GM12874 (cell line): ENCODE data around the gene RNPS1.

Experiments used
- TF ChIP-seq, protein P1 (sequence below): IDR thresholded peaks from 2 replicates; pipeline ENCODE4 v1.5.1; 2011; ENCODE audit warnings: low read depth, mild to moderate bottlenecking, control low read depth, low read length, moderate library complexity; ENCODE audit not compliant: insufficient read depth

RNPS1 gene

DNA sequence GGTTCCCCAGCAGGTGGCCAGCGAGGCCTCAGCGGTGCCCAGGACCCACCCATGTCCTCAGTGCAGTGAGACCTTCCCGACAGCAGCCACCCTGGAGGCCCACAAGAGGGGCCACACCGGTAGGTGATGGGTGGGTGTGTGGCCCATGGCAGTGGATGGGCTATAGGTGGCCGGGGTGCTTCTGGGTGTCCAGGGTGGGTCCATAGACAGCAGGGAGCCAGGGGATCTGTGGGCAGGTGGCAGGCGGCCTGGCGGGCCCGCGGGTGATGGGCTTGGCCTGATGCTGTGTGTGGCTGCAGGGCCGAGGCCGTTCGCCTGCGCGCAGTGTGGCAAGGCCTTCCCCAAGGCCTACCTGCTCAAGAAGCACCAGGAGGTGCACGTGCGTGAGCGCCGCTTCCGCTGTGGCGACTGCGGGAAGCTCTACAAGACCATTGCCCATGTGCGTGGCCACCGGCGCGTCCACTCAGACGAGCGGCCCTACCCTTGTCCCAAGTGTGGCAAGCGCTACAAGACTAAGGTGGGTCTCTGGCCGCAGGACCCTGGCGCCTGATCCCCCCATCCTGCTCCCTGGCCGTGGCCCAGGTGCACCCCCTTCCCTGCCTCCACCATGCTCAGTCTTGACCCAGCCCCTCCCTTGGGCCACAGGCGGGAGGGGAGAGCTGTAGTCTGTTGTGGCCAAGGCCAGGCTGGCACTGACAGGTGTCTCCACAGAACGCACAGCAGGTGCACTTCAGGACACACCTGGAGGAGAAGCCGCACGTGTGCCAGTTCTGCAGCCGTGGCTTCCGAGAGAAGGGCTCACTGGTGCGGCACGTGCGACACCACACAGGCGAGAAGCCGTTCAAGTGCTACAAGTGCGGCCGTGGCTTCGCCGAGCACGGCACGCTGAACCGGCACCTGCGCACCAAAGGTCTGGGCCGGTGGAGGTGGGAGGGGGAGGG, 33.8 kb downstream of the RNPS1 start:
- TF ChIP-seq, protein P1, sequence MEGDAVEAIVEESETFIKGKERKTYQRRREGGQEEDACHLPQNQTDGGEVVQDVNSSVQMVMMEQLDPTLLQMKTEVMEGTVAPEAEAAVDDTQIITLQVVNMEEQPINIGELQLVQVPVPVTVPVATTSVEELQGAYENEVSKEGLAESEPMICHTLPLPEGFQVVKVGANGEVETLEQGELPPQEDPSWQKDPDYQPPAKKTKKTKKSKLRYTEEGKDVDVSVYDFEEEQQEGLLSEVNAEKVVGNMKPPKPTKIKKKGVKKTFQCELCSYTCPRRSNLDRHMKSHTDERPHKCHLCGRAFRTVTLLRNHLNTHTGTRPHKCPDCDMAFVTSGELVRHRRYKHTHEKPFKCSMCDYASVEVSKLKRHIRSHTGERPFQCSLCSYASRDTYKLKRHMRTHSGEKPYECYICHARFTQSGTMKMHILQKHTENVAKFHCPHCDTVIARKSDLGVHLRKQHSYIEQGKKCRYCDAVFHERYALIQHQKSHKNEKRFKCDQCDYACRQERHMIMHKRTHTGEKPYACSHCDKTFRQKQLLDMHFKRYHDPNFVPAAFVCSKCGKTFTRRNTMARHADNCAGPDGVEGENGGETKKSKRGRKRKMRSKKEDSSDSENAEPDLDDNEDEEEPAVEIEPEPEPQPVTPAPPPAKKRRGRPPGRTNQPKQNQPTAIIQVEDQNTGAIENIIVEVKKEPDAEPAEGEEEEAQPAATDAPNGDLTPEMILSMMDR: no peak

DNA sequence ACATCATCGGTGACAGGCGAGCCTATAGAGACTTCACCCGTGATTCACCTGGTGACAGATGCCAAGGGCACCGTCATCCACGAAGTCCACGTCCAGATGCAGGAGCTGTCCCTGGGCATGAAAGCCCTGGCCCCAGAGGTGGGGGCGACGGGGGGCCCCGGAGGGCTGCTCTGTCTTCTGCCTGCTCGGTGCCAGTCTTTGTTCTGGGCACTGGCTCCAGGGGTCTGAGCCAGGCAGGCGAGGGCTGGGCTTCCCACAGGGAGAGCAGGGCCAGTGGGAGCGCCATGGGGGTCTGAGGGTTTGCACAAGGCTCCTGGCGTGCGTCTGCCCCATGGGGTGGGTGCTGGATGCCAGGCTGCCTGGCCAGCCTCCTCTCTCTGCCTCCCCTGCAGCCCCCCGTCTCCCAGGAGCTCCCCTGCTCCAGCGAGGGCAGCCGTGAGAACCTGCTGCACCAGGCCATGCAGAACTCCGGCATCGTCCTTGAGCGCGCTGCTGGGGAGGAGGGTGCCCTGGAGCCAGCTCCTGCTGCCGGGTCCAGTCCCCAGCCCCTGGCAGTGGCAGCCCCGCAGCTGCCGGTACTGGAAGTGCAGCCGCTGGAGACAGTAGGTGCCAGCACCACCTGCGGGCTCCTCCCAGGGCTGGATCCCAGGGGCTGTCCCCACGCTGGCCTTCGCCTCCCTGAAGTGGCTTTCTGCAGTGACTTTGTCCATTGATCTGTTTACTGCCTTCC, 34.7 kb downstream of the RNPS1 start:
- TF ChIP-seq, protein P1: no peak

DNA sequence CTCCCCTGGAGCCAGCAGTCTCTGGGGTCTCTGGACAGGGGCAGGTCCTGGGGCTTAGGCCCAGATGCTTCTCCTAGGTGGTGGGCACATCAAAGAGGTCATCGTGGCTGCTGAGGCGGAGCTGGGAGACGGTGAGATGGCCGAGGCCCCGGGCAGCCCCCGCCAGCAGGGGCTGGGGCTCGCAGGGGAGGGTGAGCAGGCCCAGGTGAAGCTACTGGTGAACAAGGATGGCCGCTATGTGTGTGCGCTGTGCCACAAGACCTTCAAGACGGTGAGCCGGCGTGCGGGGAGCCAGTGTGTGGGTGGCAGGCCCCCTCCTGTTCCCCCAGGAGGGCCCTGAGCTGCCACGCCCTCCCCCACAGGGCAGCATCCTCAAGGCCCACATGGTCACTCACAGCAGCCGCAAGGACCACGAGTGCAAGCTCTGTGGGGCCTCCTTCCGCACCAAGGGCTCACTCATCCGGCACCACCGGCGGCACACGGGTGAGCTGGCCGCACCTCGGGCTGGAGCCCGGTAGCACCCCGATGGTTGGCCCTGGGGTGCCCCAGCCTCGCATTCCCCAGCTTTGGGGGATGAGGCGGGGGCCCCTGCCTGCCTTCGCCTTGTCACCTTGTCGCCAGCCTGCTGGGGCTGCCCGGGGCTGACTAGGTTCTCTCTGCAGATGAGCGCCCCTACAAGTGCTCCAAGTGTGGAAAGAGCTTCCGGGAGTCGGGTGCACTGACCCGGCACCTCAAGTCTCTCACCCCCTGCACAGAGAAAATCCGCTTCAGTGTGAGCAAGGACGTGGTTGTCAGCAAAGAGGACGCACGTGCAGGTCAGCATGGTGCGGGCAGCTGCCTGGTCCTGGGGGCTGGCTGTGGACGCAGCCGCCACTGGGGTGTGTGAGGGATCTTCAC, 35.6 kb downstream of the RNPS1 start:
- TF ChIP-seq, protein P1: no peak

DNA sequence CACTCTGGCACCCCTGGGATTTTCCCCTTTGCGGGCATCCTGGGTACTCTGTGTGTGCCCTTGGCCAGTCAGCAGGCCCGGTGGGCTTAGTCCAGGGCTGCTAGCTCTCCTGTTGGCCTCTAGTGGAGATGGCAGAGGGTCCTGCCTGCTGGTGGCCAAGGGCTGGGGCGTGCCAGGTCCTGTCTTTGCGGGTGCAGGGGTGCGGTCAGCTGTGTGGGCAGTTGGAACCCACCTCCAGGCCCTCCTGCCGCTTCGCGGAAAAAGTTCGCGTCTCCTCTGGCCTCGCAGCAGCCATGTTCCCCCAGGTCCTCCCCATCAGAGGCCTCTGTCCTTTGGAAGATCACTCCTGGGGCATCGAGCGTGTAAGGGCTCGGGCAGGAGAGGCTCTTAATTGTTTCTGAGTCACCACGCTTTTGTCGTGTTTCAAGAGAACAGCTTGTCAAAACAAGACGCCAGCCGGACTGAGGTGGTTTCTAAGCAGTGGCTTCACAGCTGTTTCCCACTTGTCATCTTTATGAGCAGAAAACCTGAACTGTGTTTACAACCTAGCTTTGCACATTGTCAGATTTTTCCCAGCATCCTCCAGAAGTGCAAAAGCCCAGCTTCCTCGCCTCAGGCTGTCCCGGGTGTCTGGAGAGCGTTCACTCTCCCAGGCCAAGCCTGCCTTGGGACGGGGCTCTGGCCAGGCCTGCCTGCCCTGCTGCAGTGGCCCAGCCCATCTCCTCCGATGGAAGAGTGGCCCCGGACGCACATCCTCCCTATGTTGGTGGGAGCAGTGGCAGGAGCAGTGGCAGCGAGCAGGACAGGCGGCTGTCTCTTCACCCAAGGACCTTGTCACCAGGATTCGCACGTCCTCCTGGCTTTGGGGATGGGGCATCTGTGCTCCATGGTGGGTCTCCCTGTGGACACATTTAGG, 36.7 kb downstream of the RNPS1 start:
- TF ChIP-seq, protein P1: no peak

DNA sequence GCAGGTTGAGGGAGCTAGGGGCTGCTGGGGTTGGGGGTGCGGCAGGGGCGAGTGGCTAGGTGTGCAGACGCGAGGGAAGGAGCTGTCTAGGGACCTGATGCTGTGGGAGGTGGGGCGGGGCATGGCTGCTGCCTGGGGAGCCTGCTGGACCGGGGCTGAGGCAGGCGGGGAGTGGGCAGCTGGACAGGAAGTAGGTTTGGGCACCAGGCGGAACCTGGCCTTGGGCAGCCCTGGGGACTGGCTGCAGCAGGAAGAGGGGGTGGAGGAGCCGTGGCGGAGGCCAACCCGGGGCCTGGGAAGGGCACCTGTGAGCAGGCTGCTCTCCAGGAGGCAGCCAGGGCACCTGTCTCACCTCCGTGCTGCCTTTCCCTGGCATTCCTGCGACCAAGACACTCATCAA, 37.5 kb downstream of the RNPS1 start:
- TF ChIP-seq, protein P1: no peak

DNA sequence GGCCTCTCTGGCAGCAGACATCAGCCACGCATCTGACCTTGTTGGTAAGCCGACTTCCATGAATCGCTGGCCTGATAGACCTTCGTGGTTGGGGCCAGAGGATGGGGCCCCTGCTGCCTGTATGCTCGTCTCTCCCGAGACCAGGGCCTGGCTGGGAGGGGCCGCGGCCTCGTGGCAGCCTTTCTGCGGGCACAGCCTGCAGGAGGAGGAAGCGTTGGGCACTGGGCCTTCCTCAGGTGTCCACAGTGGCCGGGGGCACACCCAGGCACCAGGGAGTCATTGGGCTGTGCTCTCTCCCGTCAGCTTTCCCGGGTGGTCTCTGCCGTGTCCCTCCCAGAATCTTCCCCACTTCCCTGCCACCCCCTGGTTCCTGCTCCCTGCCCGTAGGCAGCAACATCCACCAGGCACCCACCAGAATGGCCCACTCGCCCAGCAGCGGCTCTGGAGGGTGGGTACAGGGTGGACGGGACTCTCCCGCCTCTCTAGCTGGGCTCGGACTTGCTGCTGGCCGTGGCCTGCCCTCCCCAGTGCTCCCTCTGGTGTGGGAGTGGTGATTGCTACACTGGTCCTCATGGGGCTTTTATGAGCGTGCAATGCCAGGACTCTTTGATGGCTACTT, 38.2 kb downstream of the RNPS1 start:
- TF ChIP-seq, protein P1: no peak
